SK-N-SH treated with all-trans-retinoic acid at 6 μM for 48 hours (cell line): ENCODE data around the gene ERV3-1.

Source experiments
- ATAC-seq: fragments of 200-7000 bp; cut with Tn5 transposase; 3 replicates; pipeline ENCODE4 v1.9.1; 2020; ENCODE audit warnings: mild to moderate bottlenecking, moderate library complexity
- ARNTL ChIP-seq: fragments of 450-650 bp; formaldehyde crosslinking; IDR thresholded peaks from 2 replicates; pipeline ENCODE4 v1.5.0; 2020; ENCODE audit warnings: low read depth, mild to moderate bottlenecking, moderate library complexity, borderline replicate concordance
- BACH2 ChIP-seq: fragments of 250-450 bp; sonication (Bioruptor Pico); IDR thresholded peaks from 2 replicates; pipeline ENCODE4 v1.9.0; 2021; ENCODE audit warnings: mild to moderate bottlenecking, borderline replicate concordance
- CSRNP3 ChIP-seq: fragments of 250-450 bp; sonication (Bioruptor Pico); IDR thresholded peaks from 2 replicates; pipeline ENCODE4 v1.5.1; 2021; ENCODE audit warnings: mild to moderate bottlenecking, moderate library complexity
- GLIS3 ChIP-seq: fragments of 250-450 bp; sonication (Bioruptor Pico); IDR thresholded peaks from 2 replicates; pipeline ENCODE4 v1.5.0; 2020; ENCODE audit warnings: mild to moderate bottlenecking, moderate library complexity
- PATZ1 ChIP-seq: fragments of 250-450 bp; sonication (Bioruptor Pico); IDR thresholded peaks from 2 replicates; pipeline ENCODE4 v1.8.0; 2020; ENCODE audit warnings: mild to moderate bottlenecking, moderate library complexity, borderline replicate concordance
- POU6F1 ChIP-seq: fragments of 250-450 bp; sonication (Bioruptor Pico); IDR thresholded peaks from 2 replicates; pipeline ENCODE4 v1.8.0; 2021; ENCODE audit warnings: low read depth, mild to moderate bottlenecking, moderate library complexity, borderline replicate concordance
- PPARA ChIP-seq: fragments of 250-450 bp; sonication (Bioruptor Pico); IDR thresholded peaks from 2 replicates; pipeline ENCODE4 v1.5.0; 2020; ENCODE audit warnings: mild to moderate bottlenecking, borderline replicate concordance
- RARB ChIP-seq: fragments of 250-450 bp; sonication (Bioruptor Pico); IDR thresholded peaks from 2 replicates; pipeline ENCODE4 v1.8.0; 2021; ENCODE audit warnings: mild to moderate bottlenecking, moderate library complexity
- SNAI2 ChIP-seq: fragments of 250-450 bp; sonication (Bioruptor Pico); IDR thresholded peaks from 2 replicates; pipeline ENCODE4 v1.5.0; 2020; ENCODE audit warnings: mild to moderate bottlenecking, moderate library complexity
- TOX ChIP-seq: fragments of 250-450 bp; sonication (Bioruptor Pico); IDR thresholded peaks from 2 replicates; pipeline ENCODE4 v1.8.0; 2021; ENCODE audit warnings: mild to moderate bottlenecking, moderate library complexity, borderline replicate concordance
- TSHZ2 ChIP-seq: fragments of 250-450 bp; sonication (Bioruptor Pico); IDR thresholded peaks from 2 replicates; pipeline ENCODE4 v1.5.0; 2020; ENCODE audit warnings: mild to moderate bottlenecking, moderate library complexity
- ZC3H10 ChIP-seq: fragments of 250-450 bp; sonication (Bioruptor Pico); IDR thresholded peaks from 2 replicates; pipeline ENCODE4 v1.5.1; 2021; ENCODE audit warnings: mild to moderate bottlenecking, moderate library complexity
- ZFP3 ChIP-seq: fragments of 250-450 bp; sonication (Bioruptor Pico); IDR thresholded peaks from 2 replicates; pipeline ENCODE4 v1.5.0; 2020; ENCODE audit warnings: mild to moderate bottlenecking, moderate library complexity
- ZFP30 ChIP-seq: fragments of 450-650 bp; formaldehyde crosslinking; IDR thresholded peaks from 2 replicates; pipeline ENCODE4 v1.5.0; 2022; ENCODE audit warnings: mild to moderate bottlenecking, moderate library complexity
- ZNF8 ChIP-seq: fragments of 450-650 bp; formaldehyde crosslinking; IDR thresholded peaks from 2 replicates; pipeline ENCODE4 v1.5.0; 2020; ENCODE audit warnings: mild to moderate bottlenecking, moderate library complexity

ERV3-1 gene

GRCh38 chr7:64993901-64994300 lies 12.6 kb downstream of the ERV3-1 start:
- no peak for TF ChIP-seq ZFP3 (CRISPR knock-in tag)
- TF ChIP-seq ARNTL (CRISPR knock-in tag), result no peak
- no peak for TF ChIP-seq PPARA (CRISPR knock-in tag)
- ATAC-seq, result no peak

GRCh38 chr7:64992971-64993370 lies 13.5 kb downstream of the ERV3-1 start:
- no peak for ATAC-seq
- TF ChIP-seq POU6F1 (CRISPR knock-in tag) (no peak), ZFP3 (CRISPR knock-in tag) (no peak), ZFP30 (CRISPR knock-in tag) (no peak), RARB (no peak), GLIS3 (CRISPR knock-in tag) (no peak), TSHZ2 (CRISPR knock-in tag) (no peak), PATZ1 (CRISPR knock-in tag) (no peak), ARNTL (CRISPR knock-in tag) (no peak), BACH2 (CRISPR knock-in tag) (no peak)

GRCh38 chr7:64990936-64991335 lies 15.6 kb downstream of the ERV3-1 start, which contains the start of gene ZNF117:
TSS of gene ZNF117 (minus strand) at chr7:64991036.
- no peak for ATAC-seq
- TF ChIP-seq TSHZ2 (CRISPR knock-in tag) (no peak), SNAI2 (CRISPR knock-in tag) (no peak), CSRNP3 (CRISPR knock-in tag) (no peak)

GRCh38 chr7:64990216-64990615 lies 16.3 kb downstream of the ERV3-1 start:
- no peak for ATAC-seq
- TF ChIP-seq PATZ1 (CRISPR knock-in tag) (no peak), BACH2 (CRISPR knock-in tag) (no peak), ZFP3 (CRISPR knock-in tag) (no peak), ZNF8 (CRISPR knock-in tag) (no peak), PPARA (CRISPR knock-in tag) (no peak), RARB (no peak), ZC3H10 (no peak), TOX (CRISPR knock-in tag) (no peak)
